ENCODE measurements around the gene FXYD6.

- TF ChIP-seq POLR2AphosphoS5 (IDR thresholded peaks at IDR 0.05), result no peak
- TF ChIP-seq POLR2A (IDR thresholded peaks at IDR 0.05), result no peak
- no peak for TF ChIP-seq CTCF (IDR thresholded peaks at IDR 0.05)
These were observed 26.6 kb downstream of the FXYD6 start for GRCh38 chr11:117849781-117850414.
